ENCODE results near the gene DPYSL5. TPM values are rescaled to one million over a fixed set of nuclear protein-coding genes. Genes with fewer than 3 reads are reported as not detected.

DPYSL5 gene
- total and polyA plus RNA-seq, 2 donors (not counting 1 experiment from before 2014, with no cell fraction given), result not detected

- Histone ChIP-seq H3K4me3 (replicated peaks in 1 of 4; ENCODE audit: control extremely low read depth in 1 of 4, insufficient read depth in 1 of 4, low read depth in 3 of 4, low read length in 4 of 4) (no peak overlapping the region), H3K27ac (ENCODE audit: insufficient read depth, low read length) (no peak overlapping the region), H4K20me1 (ENCODE audit: control insufficient read depth, extremely low read depth, insufficient read depth, low read length) (no peaks in the 10 kb centered on the region), H3K36me3 (ENCODE audit: control insufficient read depth, insufficient read depth, low read length) (no peaks in the 10 kb centered on the region), H3K9me3 (ENCODE audit: control insufficient read depth, insufficient read depth, low read depth, low read length) (no peaks in the 10 kb centered on the region), H3K27me3 (ENCODE audit: control insufficient read depth, insufficient read depth, low read length) (peaks cover 12% of the 10 kb centered on the region), H3K9ac (ENCODE audit: insufficient read depth, low read length) (no peak overlapping the region), H3K4me1 (ENCODE audit: control insufficient read depth, extremely low read depth, insufficient read depth, low read length) (no peaks in the 10 kb centered on the region), H2AFZ (ENCODE audit: low read length) (no peak overlapping the region), H3K4me2 (ENCODE audit: extremely low read depth, insufficient read depth, low read length) (no peak overlapping the region), H3K79me2 (ENCODE audit: control insufficient read depth, insufficient read depth, low read length) (no peaks in the 10 kb centered on the region)
- DNase-seq (ENCODE audit: low read depth in 2 of 2), result no peak
- no peak for TF ChIP-seq EZH2 (IDR thresholded peaks at IDR 0.05; ENCODE audit: low read length, missing control alignments)
- no peak for TF ChIP-seq CTCF (conservative IDR thresholded peaks at IDR 0.05 in 1 of 2, IDR thresholded peaks at IDR 0.05 in 1 of 2; ENCODE audit: low read depth in 1 of 2, low read length in 2 of 2)
These were observed 85.0 kb downstream of the DPYSL5 start for GRCh38 chr2:26932974-26933373.

- H3K4me3 ChIP-seq (replicated peaks in 1 of 4; ENCODE audit: control extremely low read depth in 1 of 4, insufficient read depth in 1 of 4, low read depth in 3 of 4, low read length in 4 of 4), result no peak overlapping the region
- H2AFZ ChIP-seq (ENCODE audit: low read length), result no peak overlapping the region
- no peaks in the 10 kb centered on the region for H3K79me2 ChIP-seq (ENCODE audit: control insufficient read depth, insufficient read depth, low read length)
- no peak for DNase-seq (ENCODE audit: low read depth in 2 of 2)
- H3K27me3 ChIP-seq (ENCODE audit: control insufficient read depth, insufficient read depth, low read length), result peaks cover 12% of the 10 kb centered on the region
- no peaks in the 10 kb centered on the region for H3K9me3 ChIP-seq (ENCODE audit: control insufficient read depth, insufficient read depth, low read depth, low read length)
- no peak overlapping the region for H3K9ac ChIP-seq (ENCODE audit: insufficient read depth, low read length)
- H4K20me1 ChIP-seq (ENCODE audit: control insufficient read depth, extremely low read depth, insufficient read depth, low read length), result no peaks in the 10 kb centered on the region
- H3K4me1 ChIP-seq (ENCODE audit: control insufficient read depth, extremely low read depth, insufficient read depth, low read length), result no peaks in the 10 kb centered on the region
- no peaks in the 10 kb centered on the region for H3K36me3 ChIP-seq (ENCODE audit: control insufficient read depth, insufficient read depth, low read length)
- no peak overlapping the region for H3K4me2 ChIP-seq (ENCODE audit: extremely low read depth, insufficient read depth, low read length)
- H3K27ac ChIP-seq (ENCODE audit: insufficient read depth, low read length), result no peak overlapping the region
- TF ChIP-seq EZH2 (IDR thresholded peaks at IDR 0.05; ENCODE audit: low read length, missing control alignments) (no peak), CTCF (conservative IDR thresholded peaks at IDR 0.05 in 1 of 2, IDR thresholded peaks at IDR 0.05 in 1 of 2; ENCODE audit: low read depth in 1 of 2, low read length in 2 of 2) (no peak)
These were observed 85.8 kb downstream of the DPYSL5 start for GRCh38 chr2:26933431-26934334.

GRCh38 chr2:26934335-26934724 lies 86.4 kb downstream of the DPYSL5 start:
- Histone ChIP-seq H3K4me3 (replicated peaks in 1 of 4; ENCODE audit: control extremely low read depth in 1 of 4, insufficient read depth in 1 of 4, low read depth in 3 of 4, low read length in 4 of 4) (no peak overlapping the region), H3K4me2 (ENCODE audit: extremely low read depth, insufficient read depth, low read length) (no peak overlapping the region), H3K9ac (ENCODE audit: insufficient read depth, low read length) (no peak overlapping the region), H4K20me1 (ENCODE audit: control insufficient read depth, extremely low read depth, insufficient read depth, low read length) (no peaks in the 10 kb centered on the region), H3K4me1 (ENCODE audit: control insufficient read depth, extremely low read depth, insufficient read depth, low read length) (no peaks in the 10 kb centered on the region), H3K27me3 (ENCODE audit: control insufficient read depth, insufficient read depth, low read length) (peaks cover 12% of the 10 kb centered on the region), H3K9me3 (ENCODE audit: control insufficient read depth, insufficient read depth, low read depth, low read length) (no peaks in the 10 kb centered on the region), H2AFZ (ENCODE audit: low read length) (no peak overlapping the region), H3K36me3 (ENCODE audit: control insufficient read depth, insufficient read depth, low read length) (no peaks in the 10 kb centered on the region), H3K27ac (ENCODE audit: insufficient read depth, low read length) (no peak overlapping the region), H3K79me2 (ENCODE audit: control insufficient read depth, insufficient read depth, low read length) (no peaks in the 10 kb centered on the region)
- DNase-seq (ENCODE audit: low read depth in 2 of 2), result no peak
- TF ChIP-seq EZH2 (IDR thresholded peaks at IDR 0.05; ENCODE audit: low read length, missing control alignments) (no peak), CTCF (conservative IDR thresholded peaks at IDR 0.05 in 1 of 2, IDR thresholded peaks at IDR 0.05 in 1 of 2; ENCODE audit: low read depth in 1 of 2, low read length in 2 of 2) (no peak)
